HepG2 (cell line): ENCODE data around the gene ASAP2. TPM values are rescaled to one million over a fixed set of nuclear protein-coding genes. Genes with fewer than 3 reads are reported as not detected.
A peak's percentile ranks its signal among the peaks of the same experiment; 100 is the strongest.

Experiments used
- ADNP ChIP-seq: sonication (generic); formaldehyde crosslinking; IDR thresholded peaks from 2 replicates; pipeline ENCODE4 v1.4.0; 2020; ENCODE audit warnings: missing genetic modification reagents
- GZF1 ChIP-seq: sonication (generic); formaldehyde crosslinking; IDR thresholded peaks from 2 replicates; pipeline ENCODE4 v1.5.1; 2020; ENCODE audit warnings: mild to moderate bottlenecking, missing genetic modification reagents
- KDM2A ChIP-seq: sonication (generic); formaldehyde crosslinking; IDR thresholded peaks from 2 replicates; pipeline ENCODE4 v1.4.0; 2020; ENCODE audit warnings: low read depth, missing genetic modification reagents, borderline replicate concordance
- MAX ChIP-seq: IDR thresholded peaks from 2 replicates; pipeline ENCODE4 v1.6.1; 2012; ENCODE audit warnings: inconsistent platforms
- PAWR ChIP-seq: sonication (generic); formaldehyde crosslinking; IDR thresholded peaks from 2 replicates; pipeline ENCODE4 v1.4.0; 2020; ENCODE audit warnings: missing genetic modification reagents, mild to moderate bottlenecking, borderline replicate concordance
- POGZ ChIP-seq: sonication (generic); formaldehyde crosslinking; IDR thresholded peaks from 2 replicates; pipeline ENCODE4 v1.4.0; 2020; ENCODE audit warnings: mild to moderate bottlenecking, missing genetic modification reagents
- TP53 ChIP-seq: sonication (generic); formaldehyde crosslinking; conservative IDR thresholded peaks from 2 replicates; pipeline ENCODE4 v1.4.0; 2020; ENCODE audit warnings: missing genetic modification reagents
- ZNF160 ChIP-seq: sonication (generic); formaldehyde crosslinking; IDR thresholded peaks from 2 replicates; pipeline ENCODE4 v1.8.0; 2022; ENCODE audit warnings: mild to moderate bottlenecking, inconsistent platforms, missing genetic modification reagents
- ZNF318 ChIP-seq: sonication (generic); formaldehyde crosslinking; IDR thresholded peaks from 2 replicates; pipeline ENCODE4 v1.4.0; 2020; ENCODE audit warnings: mild to moderate bottlenecking, missing genetic modification reagents
- ZNF672 ChIP-seq: sonication (generic); formaldehyde crosslinking; IDR thresholded peaks from 2 replicates; pipeline ENCODE4 v1.8.1; 2022; ENCODE audit warnings: missing genetic modification reagents
- ZNF747 ChIP-seq: sonication (generic); formaldehyde crosslinking; IDR thresholded peaks from 2 replicates; pipeline ENCODE4 v1.8.1; 2023; ENCODE audit warnings: missing genetic modification reagents, mild to moderate bottlenecking, borderline replicate concordance
- ZNF792 ChIP-seq: IDR thresholded peaks from 2 replicates; pipeline ENCODE4 v1.6.1; 2016
- ZNF850 ChIP-seq: sonication (generic); formaldehyde crosslinking; conservative IDR thresholded peaks from 2 replicates; pipeline ENCODE4 v1.9.0; 2021; ENCODE audit warnings: mild to moderate bottlenecking, missing genetic modification reagents
- ZSCAN21 ChIP-seq: sonication (generic); formaldehyde crosslinking; IDR thresholded peaks from 2 replicates; pipeline ENCODE4 v1.8.0; 2022; ENCODE audit warnings: mild to moderate bottlenecking, missing genetic modification reagents, moderate library complexity, borderline replicate concordance
- polyA plus RNA-seq, 8 experiments: library from polyadenylated mRNA; depleted of rRNA in 3 of 8; stranded (reverse) in 7 of 8; unstranded in 1 of 8; fragments of >200 nt; fragmentation: Illumina TruSeq in 4 of 8; extraction: Trizol in 4 of 8; gene quantifications; 2 replicates each; pipeline versions ENCODE4 v1.2.1 to v1.2.3, GENCODE V29; 2011 to 2016; ENCODE audit warnings: low read depth in 4 of 8, missing spikeins in 1 of 8, mixed read lengths in 1 of 8; ENCODE audit not compliant: insufficient read depth in 1 of 8
- total RNA-seq, 5 experiments: library from RNA; depleted of rRNA; stranded (reverse); fragments of >200 nt; fragmentation: Illumina TruSeq; extraction: Trizol; gene quantifications; 2 replicates each; pipeline ENCODE4 v1.2.3, GENCODE V29; 2016; ENCODE audit warnings: low read depth in 1 of 5
- TF ChIP-seq, protein P1 (sequence below): sonication (generic); formaldehyde crosslinking; IDR thresholded peaks from 2 replicates; pipeline ENCODE4 v1.5.0; 2020; ENCODE audit warnings: mild to moderate bottlenecking, missing genetic modification reagents, borderline replicate concordance
- TF ChIP-seq, protein P2 (sequence below): sonication (generic); formaldehyde crosslinking; IDR thresholded peaks from 2 replicates; pipeline ENCODE4 v1.4.0; 2020; ENCODE audit warnings: missing genetic modification reagents

ASAP2 gene
- total and polyA plus RNA-seq, 2 of the 13 experiments (the other 11 are each of a cell fraction or from before 2014, with no cell fraction given), result 7.3 to 22.3 TPM

GRCh38 chr2:9206991-9207640 is 504 bp downstream of the ASAP2 start (continued):
- TF ChIP-seq, protein P1, sequence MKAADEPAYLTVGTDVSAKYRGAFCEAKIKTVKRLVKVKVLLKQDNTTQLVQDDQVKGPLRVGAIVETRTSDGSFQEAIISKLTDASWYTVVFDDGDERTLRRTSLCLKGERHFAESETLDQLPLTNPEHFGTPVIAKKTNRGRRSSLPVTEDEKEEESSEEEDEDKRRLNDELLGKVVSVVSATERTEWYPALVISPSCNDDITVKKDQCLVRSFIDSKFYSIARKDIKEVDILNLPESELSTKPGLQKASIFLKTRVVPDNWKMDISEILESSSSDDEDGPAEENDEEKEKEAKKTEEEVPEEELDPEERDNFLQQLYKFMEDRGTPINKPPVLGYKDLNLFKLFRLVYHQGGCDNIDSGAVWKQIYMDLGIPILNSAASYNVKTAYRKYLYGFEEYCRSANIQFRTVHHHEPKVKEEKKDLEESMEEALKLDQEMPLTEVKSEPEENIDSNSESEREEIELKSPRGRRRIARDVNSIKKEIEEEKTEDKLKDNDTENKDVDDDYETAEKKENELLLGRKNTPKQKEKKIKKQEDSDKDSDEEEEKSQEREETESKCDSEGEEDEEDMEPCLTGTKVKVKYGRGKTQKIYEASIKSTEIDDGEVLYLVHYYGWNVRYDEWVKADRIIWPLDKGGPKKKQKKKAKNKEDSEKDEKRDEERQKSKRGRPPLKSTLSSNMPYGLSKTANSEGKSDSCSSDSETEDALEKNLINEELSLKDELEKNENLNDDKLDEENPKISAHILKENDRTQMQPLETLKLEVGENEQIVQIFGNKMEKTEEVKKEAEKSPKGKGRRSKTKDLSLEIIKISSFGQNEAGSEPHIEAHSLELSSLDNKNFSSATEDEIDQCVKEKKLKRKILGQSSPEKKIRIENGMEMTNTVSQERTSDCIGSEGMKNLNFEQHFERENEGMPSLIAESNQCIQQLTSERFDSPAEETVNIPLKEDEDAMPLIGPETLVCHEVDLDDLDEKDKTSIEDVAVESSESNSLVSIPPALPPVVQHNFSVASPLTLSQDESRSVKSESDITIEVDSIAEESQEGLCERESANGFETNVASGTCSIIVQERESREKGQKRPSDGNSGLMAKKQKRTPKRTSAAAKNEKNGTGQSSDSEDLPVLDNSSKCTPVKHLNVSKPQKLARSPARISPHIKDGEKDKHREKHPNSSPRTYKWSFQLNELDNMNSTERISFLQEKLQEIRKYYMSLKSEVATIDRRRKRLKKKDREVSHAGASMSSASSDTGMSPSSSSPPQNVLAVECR (CRISPR knock-in tag), result peak; percentile 51; the same call in 1 of the 2 replicates
- TF ChIP-seq MAX (peak; percentile 54), GZF1 (no peak), ZNF850 (CRISPR knock-in tag) (no peak), ZNF792 (CRISPR knock-in tag) (no peak), ZNF747 (CRISPR knock-in tag) (0 out of 2 replicates have a peak, but pooled peaks have one; percentile 24), TP53 (CRISPR knock-in tag) (no peak), ADNP (CRISPR knock-in tag) (no peak), ZNF672 (CRISPR knock-in tag) (0 out of 2 replicates have a peak, but pooled peaks have one; percentile 64), KDM2A (peak; percentile 51; the same call in 1 of the 2 replicates), POGZ (peak; percentile 20; the same call in 1 of the 2 replicates), PAWR (no peak), ZNF318 (no peak; the same call in 1 of the 2 replicates), ZNF160 (CRISPR knock-in tag) (no peak), ZSCAN21 (CRISPR knock-in tag) (peak; percentile 69; the same call in 1 of the 2 replicates)
- TF ChIP-seq, protein P2, sequence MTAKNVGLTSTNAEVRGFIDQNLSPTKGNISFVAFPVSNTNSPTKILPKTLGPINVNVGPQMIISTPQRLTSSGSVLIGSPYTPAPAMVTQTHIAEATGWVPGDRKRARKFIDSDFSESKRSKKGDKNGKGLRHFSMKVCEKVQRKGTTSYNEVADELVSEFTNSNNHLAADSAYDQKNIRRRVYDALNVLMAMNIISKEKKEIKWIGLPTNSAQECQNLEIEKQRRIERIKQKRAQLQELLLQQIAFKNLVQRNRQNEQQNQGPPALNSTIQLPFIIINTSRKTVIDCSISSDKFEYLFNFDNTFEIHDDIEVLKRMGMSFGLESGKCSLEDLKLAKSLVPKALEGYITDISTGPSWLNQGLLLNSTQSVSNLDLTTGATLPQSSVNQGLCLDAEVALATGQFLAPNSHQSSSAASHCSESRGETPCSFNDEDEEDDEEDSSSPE (CRISPR knock-in tag), result peak; percentile 15; the same call in 1 of the 2 replicates
